SU-DHL-6 (cell line): Measurements from ENCODE around the gene POU6F2.

Experiments used
- H2AFZ ChIP-seq: fragments of 200-600 bp; sonication (generic); 2 replicates; pipeline ENCODE4 v1.6.1; 2014; ENCODE audit warnings: low read depth, mild to moderate bottlenecking, moderate library complexity, mixed read lengths, antibody characterized with exemption, low read length; ENCODE audit not compliant: severe bottlenecking
- H3F3A ChIP-seq: fragments of 200-600 bp; shearing (Covaris generic); 2 replicates; pipeline ENCODE4 v1.6.0; 2016; ENCODE audit warnings: antibody characterized with exemption, mild to moderate bottlenecking; ENCODE audit not compliant: insufficient read depth
- H3K27ac ChIP-seq: fragments of 200-600 bp; sonication (generic); 2 replicates; pipeline ENCODE4 v1.5.1; 2016; ENCODE audit warnings: low read depth, mild to moderate bottlenecking, low read length, moderate library complexity, mixed read lengths
- H3K27me3 ChIP-seq: fragments of 200-600 bp; sonication (generic), shearing (Covaris generic); 2 replicates; pipeline ENCODE4 v1.6.0; 2014; ENCODE audit warnings: mild to moderate bottlenecking, low read length
- H3K36me3 ChIP-seq: fragments of 200-600 bp; sonication (generic); 2 replicates; pipeline ENCODE4 v1.6.1; 2014; ENCODE audit warnings: mild to moderate bottlenecking, low read length, mixed read lengths
- H3K4me2 ChIP-seq: fragments of 300-600, 200-600 bp; shearing (Covaris generic), sonication (generic); 2 replicates; pipeline ENCODE4 v1.6.0; 2014; ENCODE audit warnings: low read length, low read depth, mild to moderate bottlenecking; ENCODE audit not compliant: poor library complexity, severe bottlenecking
- H3K4me3 ChIP-seq: fragments of 200-600 bp; sonication (generic); 2 replicates; pipeline ENCODE4 v1.5.1; 2014; ENCODE audit warnings: antibody characterized with exemption, low read length, mild to moderate bottlenecking, mixed read lengths; ENCODE audit not compliant: insufficient read depth, poor library complexity, severe bottlenecking
- H3K79me2 ChIP-seq: fragments of 200-600 bp; sonication (generic); 2 replicates; pipeline ENCODE4 v1.6.1; 2014; ENCODE audit warnings: mild to moderate bottlenecking, low read length, moderate library complexity; ENCODE audit not compliant: insufficient read depth
- H3K9ac ChIP-seq: fragments of 200-600 bp; sonication (generic); 2 replicates; pipeline ENCODE4 v1.7.0; 2014; ENCODE audit warnings: mild to moderate bottlenecking, low read length
- H3K9me2 ChIP-seq: fragments of 200-600 bp; sonication (generic); replicated peaks from 2 replicates; pipeline ENCODE4 v1.6.1; 2014; ENCODE audit warnings: low read length; ENCODE audit not compliant: insufficient read depth
- H3K9me3 ChIP-seq: fragments of 200-600 bp; sonication (generic); 2 replicates; pipeline ENCODE4 v1.6.1; 2014; ENCODE audit warnings: low read length, mixed read lengths; ENCODE audit not compliant: insufficient read depth
- H4K20me1 ChIP-seq: fragments of 200-600 bp; sonication (generic); 2 replicates; pipeline ENCODE4 v1.6.1; 2014; ENCODE audit warnings: low read depth, mild to moderate bottlenecking, antibody characterized with exemption, low read length, moderate library complexity, mixed read lengths
- EZH2phosphoT487 ChIP-seq: fragments of 200-600 bp; sonication (generic), shearing (Covaris generic); conservative IDR thresholded peaks from 2 replicates; pipeline ENCODE4 v1.6.1; 2018; ENCODE audit warnings: mild to moderate bottlenecking, antibody characterized with exemption, low read length, moderate library complexity, mixed read lengths
- TF ChIP-seq, protein P1 (sequence below): fragments of 200-600 bp; sonication (generic); IDR thresholded peaks from one replicate; pipeline ENCODE4 v1.5.1; 2017; ENCODE audit warnings: antibody characterized with exemption, mild to moderate bottlenecking, low read length, moderate library complexity; ENCODE audit not compliant: insufficient read depth, poor library complexity, severe bottlenecking

The POU6F2 gene

DNA sequence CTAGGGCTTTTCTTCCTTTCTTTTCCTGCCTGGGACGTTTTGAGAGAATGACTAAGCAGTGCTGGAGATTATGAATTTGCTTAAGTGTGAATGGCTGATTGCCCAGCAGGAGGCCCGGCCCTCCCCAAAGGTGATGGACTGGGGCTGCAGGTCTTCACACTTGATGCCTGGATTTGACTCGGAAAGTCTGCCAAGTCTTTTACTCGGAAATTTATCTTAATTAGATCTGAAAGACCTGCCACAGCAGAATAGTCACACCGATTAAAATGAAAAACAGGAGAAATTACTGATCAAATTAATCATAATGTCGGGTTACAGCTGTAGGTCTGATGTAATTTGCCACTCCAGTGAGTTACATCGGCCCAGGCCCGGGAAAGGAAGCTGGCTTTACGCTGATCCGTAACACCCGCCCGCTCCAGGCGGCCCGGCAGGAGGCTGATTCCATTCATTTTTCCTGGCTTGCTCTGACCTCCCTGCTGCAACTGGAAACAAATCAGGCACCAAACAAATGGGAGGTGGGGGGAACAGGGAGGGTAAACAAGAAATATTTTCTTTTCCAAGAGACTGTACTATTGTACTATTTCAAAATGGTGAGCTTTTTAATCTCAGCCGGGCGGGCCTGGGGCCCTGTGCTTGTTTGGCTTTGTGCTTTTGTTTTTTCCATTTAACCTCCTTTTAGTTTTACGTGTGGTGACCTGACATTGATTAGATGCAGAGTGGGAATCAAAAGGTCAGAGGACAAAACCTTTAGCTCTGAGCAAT is 376.1 kb downstream of the POU6F2 start:
- H3K9ac ChIP-seq, result no peak overlapping the region
- no peak overlapping the region for H3K4me3 ChIP-seq
- no peak overlapping the region for H3K4me2 ChIP-seq

DNA sequence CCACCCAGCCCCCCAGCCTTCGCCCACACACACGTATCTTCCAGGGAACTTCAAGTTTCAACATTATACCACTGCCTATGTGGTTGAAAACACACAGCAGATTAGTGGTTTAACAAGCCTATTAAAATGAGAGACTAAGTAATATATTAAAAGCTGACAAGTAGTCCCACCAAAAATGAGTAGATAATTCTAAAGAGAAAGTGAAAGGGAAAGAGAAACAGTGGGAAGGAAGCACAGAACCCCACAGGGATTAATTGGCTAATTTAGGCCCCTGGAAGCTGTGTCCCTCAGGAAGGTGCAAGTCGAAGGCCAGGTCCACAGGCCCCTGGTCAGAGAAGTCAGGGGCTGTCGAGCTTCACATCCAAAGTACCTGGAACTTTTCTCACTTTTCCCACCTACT is 378.0 kb downstream of the POU6F2 start:
- no peak overlapping the region for H3K27ac ChIP-seq
- no peak overlapping the region for H3K4me2 ChIP-seq
- H3K79me2 ChIP-seq, result no peaks in the 10 kb centered on the region
- no peak overlapping the region for H3K4me3 ChIP-seq
- H3K9me3 ChIP-seq, result no peaks in the 10 kb centered on the region
- TF ChIP-seq, protein P1, sequence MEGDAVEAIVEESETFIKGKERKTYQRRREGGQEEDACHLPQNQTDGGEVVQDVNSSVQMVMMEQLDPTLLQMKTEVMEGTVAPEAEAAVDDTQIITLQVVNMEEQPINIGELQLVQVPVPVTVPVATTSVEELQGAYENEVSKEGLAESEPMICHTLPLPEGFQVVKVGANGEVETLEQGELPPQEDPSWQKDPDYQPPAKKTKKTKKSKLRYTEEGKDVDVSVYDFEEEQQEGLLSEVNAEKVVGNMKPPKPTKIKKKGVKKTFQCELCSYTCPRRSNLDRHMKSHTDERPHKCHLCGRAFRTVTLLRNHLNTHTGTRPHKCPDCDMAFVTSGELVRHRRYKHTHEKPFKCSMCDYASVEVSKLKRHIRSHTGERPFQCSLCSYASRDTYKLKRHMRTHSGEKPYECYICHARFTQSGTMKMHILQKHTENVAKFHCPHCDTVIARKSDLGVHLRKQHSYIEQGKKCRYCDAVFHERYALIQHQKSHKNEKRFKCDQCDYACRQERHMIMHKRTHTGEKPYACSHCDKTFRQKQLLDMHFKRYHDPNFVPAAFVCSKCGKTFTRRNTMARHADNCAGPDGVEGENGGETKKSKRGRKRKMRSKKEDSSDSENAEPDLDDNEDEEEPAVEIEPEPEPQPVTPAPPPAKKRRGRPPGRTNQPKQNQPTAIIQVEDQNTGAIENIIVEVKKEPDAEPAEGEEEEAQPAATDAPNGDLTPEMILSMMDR, result no peak
- TF ChIP-seq EZH2phosphoT487, result no peak
- H3K9me2 ChIP-seq, result no peaks in the 10 kb centered on the region
- no peaks in the 10 kb centered on the region for H3K27me3 ChIP-seq
- H2AFZ ChIP-seq, result no peak overlapping the region
- H3K9ac ChIP-seq, result no peak overlapping the region
- H4K20me1 ChIP-seq, result no peaks in the 10 kb centered on the region
- H3F3A ChIP-seq, result no peaks in the 10 kb centered on the region
- no peaks in the 10 kb centered on the region for H3K36me3 ChIP-seq

More for the DNA sequence above, 376.1 kb downstream of the POU6F2 start:
- no peaks in the 10 kb centered on the region for H3F3A ChIP-seq
- H2AFZ ChIP-seq, result no peak overlapping the region
- H3K27ac ChIP-seq, result no peak overlapping the region
- no peaks in the 10 kb centered on the region for H3K9me2 ChIP-seq
- H3K79me2 ChIP-seq, result no peaks in the 10 kb centered on the region
- no peaks in the 10 kb centered on the region for H3K27me3 ChIP-seq
- no peaks in the 10 kb centered on the region for H3K36me3 ChIP-seq
- no peaks in the 10 kb centered on the region for H4K20me1 ChIP-seq
- TF ChIP-seq EZH2phosphoT487, result no peak
- TF ChIP-seq, protein P1, result no peak
- H3K9me3 ChIP-seq, result no peaks in the 10 kb centered on the region

DNA sequence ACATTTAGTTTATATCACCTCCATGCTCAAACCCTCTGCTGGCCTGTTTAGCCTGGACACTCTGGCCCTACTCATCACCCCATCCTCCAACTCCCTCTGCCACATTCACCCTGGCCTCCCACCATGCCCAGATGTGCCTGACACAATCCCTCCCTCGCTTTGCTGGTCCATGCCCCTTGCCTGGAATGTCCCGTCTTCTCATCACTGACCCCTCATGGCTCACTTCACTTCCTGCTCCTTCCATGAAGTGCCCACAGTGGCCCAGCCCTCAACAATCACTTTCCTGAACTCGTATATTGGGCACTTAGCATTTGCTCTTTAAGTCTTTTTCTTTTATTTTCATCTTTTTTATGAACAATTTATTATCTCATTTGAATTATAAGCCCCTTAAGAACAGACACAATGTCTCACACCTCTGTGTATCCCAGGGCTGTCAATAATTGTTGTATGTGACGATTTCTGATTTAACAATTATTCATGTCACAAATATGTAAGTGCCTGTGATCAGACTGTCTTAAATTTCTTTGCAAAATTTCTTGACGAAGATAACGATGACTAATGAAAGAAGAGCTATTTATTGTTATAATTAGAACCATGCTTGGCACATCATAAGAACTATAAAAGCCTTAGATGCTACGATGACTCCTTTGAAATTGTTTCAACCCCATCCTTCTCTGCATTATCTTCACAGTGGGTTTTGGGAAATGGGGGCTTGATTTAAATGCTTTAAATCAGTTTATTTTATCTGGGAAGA is 378.6 kb downstream of the POU6F2 start:
- H4K20me1 ChIP-seq, result no peaks in the 10 kb centered on the region
- no peaks in the 10 kb centered on the region for H3K27me3 ChIP-seq
- H3K9me2 ChIP-seq, result no peaks in the 10 kb centered on the region
- no peak overlapping the region for H2AFZ ChIP-seq
- no peak overlapping the region for H3K9ac ChIP-seq
- TF ChIP-seq EZH2phosphoT487, result no peak
- TF ChIP-seq, protein P1, result no peak
- H3K4me2 ChIP-seq, result no peak overlapping the region
- no peaks in the 10 kb centered on the region for H3K9me3 ChIP-seq
- H3K79me2 ChIP-seq, result no peaks in the 10 kb centered on the region
- no peaks in the 10 kb centered on the region for H3K36me3 ChIP-seq
- H3K27ac ChIP-seq, result no peak overlapping the region
- H3F3A ChIP-seq, result no peaks in the 10 kb centered on the region
- H3K4me3 ChIP-seq, result no peak overlapping the region
